ENCODE data around the gene METTL17. TPM values are rescaled to one million over a fixed set of nuclear protein-coding genes. Genes with fewer than 3 reads are reported as not detected.

Gene METTL17
- polyA plus RNA-seq, 1 donor from 2014 or later: 231 TPM

GRCh38 chr14:21023817-21024584 lies 34.2 kb downstream of the METTL17 start:
- Histone ChIP-seq H3K27me3 (ENCODE audit: insufficient read depth, low read depth, low read length) (peaks cover 19% of the 10 kb centered on the region), H3F3A (ENCODE audit: insufficient read depth, low read length, poor library complexity, severe bottlenecking) (no peaks in the 10 kb centered on the region), H3K9ac (ENCODE audit: low read length) (peak overlapping the region; percentile 69), H3K36me3 (ENCODE audit: insufficient read depth, low read length) (no peaks in the 10 kb centered on the region), H3K27ac (ENCODE audit: low read length) (no peak overlapping the region), H3K4me2 (ENCODE audit: low read length) (no peak overlapping the region), H3K4me3 (ENCODE audit: low read length) (peak overlapping the region; percentile 77), H2AFZ (ENCODE audit: low read depth, low read length) (peak overlapping the region; percentile 45), H4K20me1 (ENCODE audit: insufficient read depth) (no peaks in the 10 kb centered on the region), H3K9me2 (ENCODE audit: insufficient read depth, low read length) (no peaks in the 10 kb centered on the region), H3K9me3 (ENCODE audit: low read length) (no peaks in the 10 kb centered on the region), H3K79me2 (replicated peaks; ENCODE audit: insufficient read depth, low read length) (no peaks in the 10 kb centered on the region)
- TF ChIP-seq SMC3 (conservative IDR thresholded peaks at IDR 0.05; ENCODE audit: poor library complexity): no peak
- no peak for TF ChIP-seq CTCF (IDR thresholded peaks at IDR 0.05; ENCODE audit: poor library complexity, severe bottlenecking)
- no peak for TF ChIP-seq POLR2AphosphoS5 (IDR thresholded peaks at IDR 0.05)
- TF ChIP-seq REST (IDR thresholded peaks at IDR 0.05; ENCODE audit: borderline replicate concordance): no peak
- peak; percentile 4 for TF ChIP-seq MXI1 (conservative IDR thresholded peaks at IDR 0.05; ENCODE audit: poor library complexity, severe bottlenecking)

DNA sequence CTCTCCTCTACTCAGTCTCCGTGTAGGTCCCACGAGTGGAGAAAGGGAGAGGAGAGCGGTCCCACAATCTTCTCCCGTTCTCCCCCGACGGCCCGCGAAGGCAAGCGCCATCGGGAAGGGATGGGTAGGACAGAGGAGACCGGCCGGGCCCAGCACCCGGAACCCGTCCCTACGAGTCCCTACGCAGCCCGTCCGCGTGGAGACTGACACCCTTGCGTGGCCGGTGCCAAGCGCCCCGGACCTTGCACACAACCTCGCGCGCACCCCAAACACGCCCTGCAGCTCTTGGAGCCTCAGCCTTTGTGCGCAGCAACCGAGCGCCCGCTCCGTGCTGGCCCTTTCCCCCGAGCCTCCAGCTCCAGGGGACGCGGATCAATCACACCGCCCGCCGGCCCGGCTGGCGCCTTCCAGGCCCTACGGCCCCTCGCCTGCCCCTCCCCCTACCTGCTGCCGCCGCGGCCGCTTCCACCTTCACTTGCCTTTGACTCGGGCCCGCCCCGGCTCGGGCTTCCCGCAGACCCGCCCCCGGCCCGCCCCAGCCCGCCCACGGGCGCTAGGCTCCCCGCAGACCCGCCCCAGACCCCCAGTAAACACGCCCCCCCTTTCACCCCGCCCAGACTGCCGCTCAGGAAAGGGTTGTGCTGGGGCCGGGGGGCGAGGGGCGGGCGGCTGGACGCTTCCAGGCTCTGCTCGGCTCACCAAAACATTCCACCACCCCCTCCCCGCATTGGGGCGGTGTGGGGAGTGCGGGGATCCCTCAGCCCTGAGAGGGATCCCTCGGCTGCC lies 35.0 kb downstream of the METTL17 start, which contains the start of gene NDRG2:
Gene NDRG2 (minus strand): TSS at position 477 of the 786 bp plus-strand sequence. CDS start 1,746 bp downstream, outside the sequence.
- peaks cover 19% of the 10 kb centered on the region for H3K27me3 ChIP-seq (ENCODE audit: insufficient read depth, low read depth, low read length)
- H3K9me3 ChIP-seq (ENCODE audit: low read length): no peaks in the 10 kb centered on the region
- no peaks in the 10 kb centered on the region for H3F3A ChIP-seq (ENCODE audit: insufficient read depth, low read length, poor library complexity, severe bottlenecking)
- H3K27ac ChIP-seq (ENCODE audit: low read length): no peak within 1 kb of the TSS
- H4K20me1 ChIP-seq (ENCODE audit: insufficient read depth): no peaks in the 10 kb centered on the region
- no peaks in the 10 kb centered on the region for H3K9me2 ChIP-seq (ENCODE audit: insufficient read depth, low read length)
- H3K4me3 ChIP-seq (ENCODE audit: low read length): peak within 1 kb of the TSS; percentile 77
- H3K9ac ChIP-seq (ENCODE audit: low read length): peak within 1 kb of the TSS; percentile 69
- H2AFZ ChIP-seq (ENCODE audit: low read depth, low read length): peak within 1 kb of the TSS; percentile 45
- no peaks in the 10 kb centered on the region for H3K36me3 ChIP-seq (ENCODE audit: insufficient read depth, low read length)
- peak within 1 kb of the TSS; percentile 48 for H3K4me2 ChIP-seq (ENCODE audit: low read length)
- TF ChIP-seq EP300 (conservative IDR thresholded peaks at IDR 0.05; ENCODE audit: poor library complexity, severe bottlenecking): no peak
- TF ChIP-seq SMC3 (conservative IDR thresholded peaks at IDR 0.05; ENCODE audit: poor library complexity): peak; percentile 33
- no peak for TF ChIP-seq EZH2 (IDR thresholded peaks at IDR 0.05; ENCODE audit: borderline replicate concordance, insufficient read depth, low read length, poor library complexity, severe bottlenecking)
- no peak for TF ChIP-seq TAF1 (IDR thresholded peaks at IDR 0.05; ENCODE audit: low read depth)
- TF ChIP-seq RAD21 (conservative IDR thresholded peaks at IDR 0.05): peak; percentile 8
- no peak for TF ChIP-seq REST (IDR thresholded peaks at IDR 0.05; ENCODE audit: borderline replicate concordance)
- TF ChIP-seq CTCF (IDR thresholded peaks at IDR 0.05; ENCODE audit: poor library complexity, severe bottlenecking): no peak
- peak; percentile 46 for TF ChIP-seq POLR2AphosphoS5 (IDR thresholded peaks at IDR 0.05)
- peak; percentile 48 for TF ChIP-seq MXI1 (conservative IDR thresholded peaks at IDR 0.05; ENCODE audit: poor library complexity, severe bottlenecking)
- no peaks in the 10 kb centered on the region for H3K79me2 ChIP-seq (replicated peaks; ENCODE audit: insufficient read depth, low read length)

All from neural cell (in vitro differentiated cells).